Motor neuron (in vitro differentiated cells): ENCODE results near the gene RBM22. TPM values are rescaled to one million over a fixed set of nuclear protein-coding genes. Genes with fewer than 3 reads are reported as not detected.
A peak's percentile ranks its signal among the peaks of the same experiment; 100 is the strongest.

Experiments
- ATAC-seq, 8 experiments: fragments of 200-7000 bp; cut with Tn5 transposase; replicated peaks in 6 of 8; 2 replicates each; pipeline ENCODE4 v1.8.0; 2021; ENCODE audit warnings: mild to moderate bottlenecking in 8 of 8, moderate library complexity in 8 of 8
- H3K27ac ChIP-seq, 2 donors: fragments of 250-450 bp; sonication (Bioruptor Pico); 2 replicates each; pipeline ENCODE4 v1.9.0; 2021; ENCODE audit warnings: antibody characterized with exemption in 2 of 2, mild to moderate bottlenecking in 2 of 2, moderate library complexity in 1 of 2
- H3K4me1 ChIP-seq, 2 donors: fragments of 250-450 bp; sonication (Bioruptor Pico); replicated peaks in 1 of 2; 2 replicates each; pipeline ENCODE4 v1.6.1; 2021; ENCODE audit warnings: antibody characterized with exemption in 2 of 2, mild to moderate bottlenecking in 2 of 2, moderate library complexity in 1 of 2
- H3K4me3 ChIP-seq, 5 donors: fragments of 250-450 bp; sonication (Bioruptor Pico); 2 replicates each; pipeline ENCODE4 v1.9.0; 2021; ENCODE audit warnings: antibody characterized with exemption in 5 of 5, mild to moderate bottlenecking in 5 of 5, moderate library complexity in 4 of 5
- WGBS, 10 experiments: fragments of 450-650 bp; shearing (Covaris generic); methylation state at CpG; one replicate each; pipeline ENCODE4 v1.0.0; 2022; 5-methylcytosine and 5-hydroxymethylcytosine counted together
- in situ Hi-C, 9 experiments: fragments of 400-800 bp; cut with MboI; loops; one replicate each; pipeline ENCODE4 v1.15.0; 2021; ENCODE audit warnings: low sequenced_read_pairs in 9 of 9, low pct_unique_long_range_greater_than_20kb in 2 of 9; ENCODE audit not compliant: unreplicated experiment in 9 of 9
- total RNA-seq, 8 experiments: library from RNA; unstranded; fragments of 300-600 nt; gene quantifications; 2 replicates each; pipeline versions ENCODE4 v1.2.3 to v1.2.4, GENCODE V29; 2022

Gene RBM22
- total RNA-seq, 8 experiments from 2014 or later, result 26.4 to 52.5 (median 42.5) TPM

GRCh38 chr5:150670275-150670947 lies 30.5 kb downstream of the RBM22 start:
- in situ Hi-C loops, result loop anchor here in 6 of 9 experiments (25.0 kb wide), 2 partner anchors 108 to 208 kb away; no protein-coding TSS in a partner anchor
- Histone ChIP-seq H3K4me1 (no peaks in the 10 kb centered on the region), H3K4me3 (no peak overlapping the region), H3K27ac (no peak overlapping the region)
- ATAC-seq, result no peak
- 33 to 92% (median 80%) methylated on average over 1 to 10 of the region's 14 CpGs; no CpG with 5 or more reads in 1 of the 10 experiments for WGBS, 10 experiments

- no peaks in the 10 kb centered on the region for H3K4me1 ChIP-seq
- H3K27ac ChIP-seq, result no peak overlapping the region
- peak in 3 of 8 experiments; percentile 25 to 93 (median 66) for ATAC-seq
- 7 to 72% (median 65%) methylated on average over 3 to 7 of the region's 12 CpGs; no CpG with 5 or more reads in 4 of the 10 experiments for WGBS, 10 experiments
- in situ Hi-C loops, result loop anchor here in 6 of 9 experiments (25.0 kb wide), 2 partner anchors 103 to 203 kb away; no protein-coding TSS in a partner anchor
- no peak overlapping the region for H3K4me3 ChIP-seq
Measured at GRCh38 chr5:150665044-150665443, 35.8 kb downstream of the RBM22 start.

DNA sequence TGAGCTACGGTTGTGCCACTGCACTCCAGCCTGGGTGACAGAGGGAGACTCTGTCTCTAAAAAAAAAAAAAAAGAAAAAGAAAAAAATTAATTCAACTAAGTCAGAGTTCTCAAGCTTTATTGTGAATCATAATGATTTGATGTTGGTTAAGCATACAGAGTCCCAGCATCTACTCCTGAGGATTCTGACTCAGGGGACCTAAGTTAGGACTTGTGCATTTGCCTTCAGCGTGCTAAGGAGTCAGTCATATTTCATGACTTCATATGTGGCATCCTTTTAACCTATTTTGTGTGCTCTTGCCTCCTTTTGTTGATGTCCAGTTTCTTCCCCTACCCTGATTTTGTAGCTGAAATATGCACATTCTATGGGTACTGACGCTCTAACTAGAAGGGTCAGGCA lies 36.9 kb downstream of the RBM22 start:
- in situ Hi-C loops, result loop anchor here in 6 of 9 experiments (25.0 kb wide), 2 partner anchors 102 to 202 kb away; no protein-coding TSS in a partner anchor
- H3K4me1 ChIP-seq, result no peaks in the 10 kb centered on the region
- no peak overlapping the region for H3K27ac ChIP-seq
- ATAC-seq, result no peak
- no peak overlapping the region for H3K4me3 ChIP-seq
- 75 to 100% (median 100%) methylated on average over 1 to 3 of the region's 3 CpGs; no CpG with 5 or more reads in 1 of the 10 experiments for WGBS, 10 experiments

DNA sequence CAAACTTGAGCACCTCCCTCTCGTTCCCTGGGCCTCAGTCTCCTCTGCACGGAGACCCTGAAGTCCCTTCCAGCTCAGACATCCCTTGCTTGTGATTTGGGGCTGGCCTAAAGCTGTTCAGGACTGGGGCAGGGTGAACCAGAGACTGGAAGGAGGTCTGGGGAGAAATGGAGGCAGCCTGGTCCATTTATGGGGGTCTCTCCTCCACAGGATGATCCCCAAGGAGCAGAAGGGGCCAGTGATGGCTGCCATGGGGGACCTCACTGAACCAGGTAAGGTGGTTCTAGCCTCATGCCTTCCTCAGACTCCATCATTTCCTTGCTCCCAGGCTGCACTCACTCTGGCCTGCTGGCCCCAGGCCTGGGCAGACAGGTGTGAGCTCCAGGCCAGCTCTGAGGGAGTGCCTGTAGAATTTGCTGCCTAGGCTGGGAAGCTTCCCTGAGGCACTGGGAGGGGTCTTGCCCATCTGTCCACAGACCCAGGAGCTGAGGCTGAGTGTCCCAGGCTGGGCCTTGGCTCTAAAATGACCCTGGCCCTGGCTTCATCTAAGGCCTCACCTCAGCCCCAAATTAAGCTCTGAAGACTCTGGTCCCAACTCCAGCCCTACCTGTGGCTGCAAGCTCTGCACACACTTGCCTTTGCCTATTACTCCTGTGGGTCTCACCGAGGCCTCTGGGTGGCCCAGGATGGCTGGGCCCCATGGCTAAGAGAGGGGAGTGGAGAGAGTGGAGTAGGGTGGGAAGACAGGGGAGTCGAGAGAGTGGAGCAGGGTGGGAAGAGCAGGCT lies 37.9 kb downstream of the RBM22 start:
- Histone ChIP-seq H3K4me1 (no peaks in the 10 kb centered on the region), H3K27ac (no peak overlapping the region), H3K4me3 (no peak overlapping the region)
- in situ Hi-C loops, result loop anchor here in 6 of 9 experiments (25.0 kb wide), 2 partner anchors 101 to 201 kb away; no protein-coding TSS in a partner anchor
- peak in 2 of 8 experiments; percentile 6 to 44 for ATAC-seq
- WGBS, 10 experiments, result 70 to 100% (median 80%) methylated on average over 1 to 3 of the region's 4 CpGs; no CpG with 5 or more reads in 5 of the 10 experiments

- ATAC-seq, result no peak
- no peak overlapping the region for H3K27ac ChIP-seq
- peaks cover 0 to 5% of the 10 kb centered on the region in 2 donors for H3K4me1 ChIP-seq
- in situ Hi-C loops, result loop anchor here in 6 of 9 experiments (25.0 kb wide), 2 partner anchors 100 to 200 kb away; no protein-coding TSS in a partner anchor
- H3K4me3 ChIP-seq, result no peak overlapping the region
- WGBS, 10 experiments, result 60 to 94% (median 73%) methylated on average over 1 to 5 of the region's 10 CpGs; no CpG with 5 or more reads in 4 of the 10 experiments
Measured at GRCh38 chr5:150661821-150662596, 38.9 kb downstream of the RBM22 start.

GRCh38 chr5:150661086-150661485 lies 39.8 kb downstream of the RBM22 start, which contains the start of gene MYOZ3:
Gene MYOZ3 (plus strand): TSS chr5:150661251. CDS start chr5:150662942, 1,691 bp downstream.
- H3K4me3 ChIP-seq, result no peak within 1 kb of the TSS
- in situ Hi-C loops, result loop anchor here in 6 of 9 experiments (25.0 kb wide), 2 partner anchors 99 to 199 kb away; no protein-coding TSS in a partner anchor
- ATAC-seq, result no peak
- H3K4me1 ChIP-seq, result peaks cover 0 to 7% of the 10 kb centered on the region in 2 donors
- 45 to 70% (median 46%) methylated on average over 2 to 5 of the region's 7 CpGs; no CpG with 5 or more reads in 7 of the 10 experiments for WGBS, 10 experiments
- H3K27ac ChIP-seq, result no peak within 1 kb of the TSS

GRCh38 chr5:150660108-150660831 lies 40.6 kb downstream of the RBM22 start:
- no peak for ATAC-seq
- 40 to 100% (median 100%) methylated on average over 1 to 2 of the region's 4 CpGs; no CpG with 5 or more reads in 3 of the 10 experiments for WGBS, 10 experiments
- Histone ChIP-seq H3K4me3 (no peak overlapping the region), H3K4me1 (peaks cover 0 to 7% of the 10 kb centered on the region in 2 donors), H3K27ac (no peak overlapping the region)
- in situ Hi-C loops, result loop anchor here in 6 of 9 experiments (25.0 kb wide), 2 partner anchors 98 to 198 kb away; no protein-coding TSS in a partner anchor

- in situ Hi-C loops, result loop anchor here in 6 of 9 experiments (10.0 to 25.0 kb wide), 3 partner anchors 95 to 197 kb away; no protein-coding TSS in a partner anchor
- Histone ChIP-seq H3K4me3 (no peak overlapping the region), H3K4me1 (peaks cover 0 to 9% of the 10 kb centered on the region in 2 donors), H3K27ac (no peak overlapping the region)
- WGBS, 10 experiments, result 40 to 93% (median 81%) methylated on average over 1 to 4 of the region's 11 CpGs; no CpG with 5 or more reads in 6 of the 10 experiments
- no peak for ATAC-seq
Measured at GRCh38 chr5:150659360-150660107, 41.3 kb downstream of the RBM22 start.

DNA sequence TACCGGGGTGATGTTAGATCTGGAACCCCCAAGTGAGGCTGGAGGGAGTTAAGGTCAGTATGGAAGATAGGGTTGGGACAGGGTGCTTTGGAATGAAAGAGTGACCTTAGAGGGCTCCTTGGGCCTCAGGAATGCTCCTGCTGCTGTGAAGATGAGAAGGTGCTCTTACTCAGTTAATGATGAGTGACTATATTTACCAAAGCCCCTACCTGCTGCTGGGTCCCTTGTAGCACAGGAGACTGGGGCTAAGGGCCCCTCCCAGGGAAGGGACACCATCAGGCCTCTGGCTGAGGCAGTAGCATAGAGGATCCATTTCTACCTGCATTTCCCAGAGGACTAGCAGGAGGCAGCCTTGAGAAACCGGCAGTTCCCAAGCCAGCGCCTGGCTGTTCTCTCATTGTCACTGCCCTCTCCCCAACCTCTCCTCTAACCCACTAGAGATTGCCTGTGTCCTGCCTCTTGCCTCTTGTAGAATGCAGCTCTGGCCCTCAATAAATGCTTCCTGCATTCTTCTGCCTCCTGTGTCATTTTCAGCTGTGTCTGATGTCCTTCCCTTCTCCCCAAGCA lies 42.1 kb downstream of the RBM22 start:
- H3K4me1 ChIP-seq, result peaks cover 0 to 12% of the 10 kb centered on the region in 2 donors
- WGBS, 10 experiments, result 0 to 100% (median 67%) methylated on average over 1 to 3 of the region's 3 CpGs; no CpG with 5 or more reads in 3 of the 10 experiments
- no peak for ATAC-seq
- H3K27ac ChIP-seq, result no peak overlapping the region
- no peak overlapping the region for H3K4me3 ChIP-seq
- in situ Hi-C loops, result loop anchor here in 6 of 9 experiments (10.0 to 25.0 kb wide), 3 partner anchors 94 to 196 kb away; no protein-coding TSS in a partner anchor

- WGBS, 10 experiments, result 80 to 100% (median 92%) methylated on average over 1 to 4 of the region's 4 CpGs; no CpG with 5 or more reads in 6 of the 10 experiments
- H3K4me3 ChIP-seq, result no peak overlapping the region
- in situ Hi-C loops, result loop anchor here in 6 of 9 experiments (10.0 to 25.0 kb wide), 3 partner anchors 93 to 196 kb away; no protein-coding TSS in a partner anchor
- H3K4me1 ChIP-seq, result peaks cover 0 to 12% of the 10 kb centered on the region in 2 donors
- ATAC-seq, result no peak
- H3K27ac ChIP-seq, result no peak overlapping the region
Measured at GRCh38 chr5:150658121-150658520, 42.7 kb downstream of the RBM22 start.
